Tibial artery (tissue), 4 donors: ENCODE measurements around the gene TRAP1.
"Not testable (repeated sequence)": the region's sequence is repeated elsewhere in the genome, so short reads cannot be mapped to it uniquely, and the experiment has no call there.

Source experiments
- DNase-seq, 2 donors: peaks; one replicate each; pipeline ENCODE4 v3.0.0-alpha.2; 2019
- H3K27ac ChIP-seq, 2 donors: fragments of 200-600 bp; sonication (generic) in 1 of 2; 1 replicate in 1 of 2; 2 replicates in 1 of 2; pipeline ENCODE4 v1.5.1; 2018 to 2019; ENCODE audit warnings: mild to moderate bottlenecking in 1 of 2
- H3K27me3 ChIP-seq, 2 donors: fragments of 200-600 bp; sonication (generic) in 1 of 2; one replicate each; pipeline versions ENCODE4 v1.5.1 to v1.6.0; 2016 to 2019
- H3K36me3 ChIP-seq, 3 donors: fragments of 200-600 bp; sonication (generic) in 2 of 3; one replicate each; pipeline ENCODE4 v1.5.1; 2016 to 2019; ENCODE audit warnings: mild to moderate bottlenecking in 2 of 3
- H3K4me1 ChIP-seq, 4 donors: fragments of 200-600 bp; sonication (generic) in 2 of 4; 1 replicate in 3 of 4; 2 replicates in 1 of 4; pipeline ENCODE4 v1.5.1; 2016 to 2019
- H3K4me3 ChIP-seq, 2 donors: fragments of 200-600 bp; sonication (generic) in 1 of 2; 1 replicate in 1 of 2; 2 replicates in 1 of 2; pipeline ENCODE4 v1.5.1; 2018 to 2019; ENCODE audit warnings: mild to moderate bottlenecking in 2 of 2
- H3K9me3 ChIP-seq, 3 donors: fragments of 200-600 bp; sonication (generic) in 1 of 3; one replicate each; pipeline ENCODE4 v1.5.1; 2016 to 2019
- intact Hi-C: fragments of 100-400 bp; cut with DNase I; formaldehyde crosslinking; loops from one replicate; pipeline ENCODE4 v1.15.0; 2023; ENCODE audit warnings: low total_unique reads
- TF ChIP-seq, protein P1 (sequence below), 2 experiments: fragments of 200-600 bp in 1 of 2; fragments of 450-650 bp in 1 of 2; IDR thresholded peaks; one replicate each; pipeline ENCODE4 v1.5.1; 2017 to 2019; ENCODE audit warnings: antibody characterized with exemption in 2 of 2, mild to moderate bottlenecking in 1 of 2, moderate library complexity in 1 of 2

Gene TRAP1

DNA sequence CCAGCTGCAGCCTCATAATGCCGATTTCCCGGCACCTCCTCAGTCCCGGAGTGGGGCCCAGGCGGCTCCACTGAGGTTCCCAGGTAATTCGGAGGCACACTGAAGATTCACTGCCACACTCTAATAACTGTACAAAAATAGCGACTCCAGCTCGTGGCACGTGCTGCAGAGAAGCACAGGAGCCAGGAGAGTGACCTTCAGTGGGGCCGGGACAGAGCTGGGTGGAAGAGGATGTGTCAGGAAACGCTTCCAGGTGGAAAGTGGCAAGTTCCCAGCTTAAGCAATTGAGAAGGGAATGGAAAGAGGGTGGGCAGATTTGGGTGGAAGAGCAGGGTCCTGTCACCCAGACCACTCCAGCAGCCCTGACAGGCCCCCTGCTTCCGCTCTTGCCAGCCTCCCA lies 3.1 kb upstream of the TRAP1 start:
- intact Hi-C loops, result no loop called here
- Histone ChIP-seq H3K4me1 (peaks cover 0 to 15% (median 12%) of the 10 kb centered on the region in 4 donors), H3K27ac (no peak overlapping the region), H3K27me3 (no peaks in the 10 kb centered on the region), H3K9me3 (no peaks in the 10 kb centered on the region), H3K4me3 (no peak overlapping the region), H3K36me3 (no peaks in the 10 kb centered on the region)
- TF ChIP-seq, protein P1, sequence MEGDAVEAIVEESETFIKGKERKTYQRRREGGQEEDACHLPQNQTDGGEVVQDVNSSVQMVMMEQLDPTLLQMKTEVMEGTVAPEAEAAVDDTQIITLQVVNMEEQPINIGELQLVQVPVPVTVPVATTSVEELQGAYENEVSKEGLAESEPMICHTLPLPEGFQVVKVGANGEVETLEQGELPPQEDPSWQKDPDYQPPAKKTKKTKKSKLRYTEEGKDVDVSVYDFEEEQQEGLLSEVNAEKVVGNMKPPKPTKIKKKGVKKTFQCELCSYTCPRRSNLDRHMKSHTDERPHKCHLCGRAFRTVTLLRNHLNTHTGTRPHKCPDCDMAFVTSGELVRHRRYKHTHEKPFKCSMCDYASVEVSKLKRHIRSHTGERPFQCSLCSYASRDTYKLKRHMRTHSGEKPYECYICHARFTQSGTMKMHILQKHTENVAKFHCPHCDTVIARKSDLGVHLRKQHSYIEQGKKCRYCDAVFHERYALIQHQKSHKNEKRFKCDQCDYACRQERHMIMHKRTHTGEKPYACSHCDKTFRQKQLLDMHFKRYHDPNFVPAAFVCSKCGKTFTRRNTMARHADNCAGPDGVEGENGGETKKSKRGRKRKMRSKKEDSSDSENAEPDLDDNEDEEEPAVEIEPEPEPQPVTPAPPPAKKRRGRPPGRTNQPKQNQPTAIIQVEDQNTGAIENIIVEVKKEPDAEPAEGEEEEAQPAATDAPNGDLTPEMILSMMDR (IDR thresholded peaks at IDR 0.05), result no peak
- no peak for DNase-seq

DNA sequence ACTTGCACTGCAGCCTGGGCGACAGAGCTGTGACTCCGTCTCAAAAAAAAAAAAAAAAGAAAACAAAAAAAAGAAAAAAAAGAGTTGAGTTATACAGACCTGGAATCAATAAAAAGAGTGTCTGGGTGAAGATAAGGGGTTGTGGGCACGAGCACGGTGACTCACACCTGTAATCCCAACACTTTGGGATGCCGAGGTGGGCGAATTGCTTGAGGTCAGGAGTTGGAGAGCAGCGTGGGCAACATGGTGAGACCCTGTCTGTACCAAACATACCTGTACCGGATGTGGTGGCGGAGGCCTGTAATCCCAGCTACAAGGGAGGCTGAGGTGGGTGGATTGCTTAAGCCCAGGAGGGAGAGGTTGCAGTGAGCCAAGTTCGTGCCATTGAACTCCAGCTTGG lies 1.3 kb upstream of the TRAP1 start:
- TF ChIP-seq, protein P1 (IDR thresholded peaks at IDR 0.05), result no peak
- H3K4me3 ChIP-seq, result no peak overlapping the region
- H3K9me3 ChIP-seq, result no peaks in the 10 kb centered on the region
- DNase-seq, result no peak
- H3K27me3 ChIP-seq, result no peaks in the 10 kb centered on the region
- peaks cover 0 to 15% (median 12%) of the 10 kb centered on the region in 4 donors for H3K4me1 ChIP-seq
- H3K36me3 ChIP-seq, result peaks cover 0 to 5% (median 0%) of the 10 kb centered on the region in 3 donors
- intact Hi-C loops, result loop anchor here (2.0 kb wide), 1 partner anchor 160 kb away; no protein-coding TSS in a partner anchor
- H3K27ac ChIP-seq, result no peak overlapping the region

DNA sequence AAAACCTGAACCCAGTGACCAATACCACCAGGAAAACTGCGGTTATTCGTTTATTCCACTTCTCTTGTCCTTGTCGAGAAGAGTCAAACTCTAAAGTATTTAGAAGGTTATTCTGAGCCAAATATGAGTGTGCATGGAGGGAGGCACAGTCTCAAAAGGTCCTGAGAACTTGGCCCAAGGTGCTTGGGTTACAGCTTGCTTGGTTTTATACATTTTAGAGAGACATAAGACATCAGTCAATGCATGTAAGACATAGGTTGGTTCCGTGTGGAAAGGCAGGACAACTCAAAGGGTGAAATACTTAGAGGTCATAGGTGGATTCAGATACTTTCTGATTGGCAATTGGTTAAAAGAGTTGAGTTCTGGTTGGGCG lies 681 bp upstream of the TRAP1 start:
- H3K27ac ChIP-seq, result peak overlapping the region; percentile 90 to 92
- no peaks in the 10 kb centered on the region for H3K9me3 ChIP-seq
- peak overlapping the region; percentile 97 to 99 for H3K4me3 ChIP-seq
- intact Hi-C loops, result loop anchor here (2.0 kb wide), 1 partner anchor 161 kb away; no protein-coding TSS in a partner anchor
- H3K27me3 ChIP-seq, result no peaks in the 10 kb centered on the region
- peaks cover 4 to 11% (median 5%) of the 10 kb centered on the region in 3 donors for H3K36me3 ChIP-seq
- no peak for DNase-seq
- TF ChIP-seq, protein P1 (IDR thresholded peaks at IDR 0.05), result no peak
- H3K4me1 ChIP-seq, result peaks cover 0 to 15% (median 12%) of the 10 kb centered on the region in 4 donors

DNA sequence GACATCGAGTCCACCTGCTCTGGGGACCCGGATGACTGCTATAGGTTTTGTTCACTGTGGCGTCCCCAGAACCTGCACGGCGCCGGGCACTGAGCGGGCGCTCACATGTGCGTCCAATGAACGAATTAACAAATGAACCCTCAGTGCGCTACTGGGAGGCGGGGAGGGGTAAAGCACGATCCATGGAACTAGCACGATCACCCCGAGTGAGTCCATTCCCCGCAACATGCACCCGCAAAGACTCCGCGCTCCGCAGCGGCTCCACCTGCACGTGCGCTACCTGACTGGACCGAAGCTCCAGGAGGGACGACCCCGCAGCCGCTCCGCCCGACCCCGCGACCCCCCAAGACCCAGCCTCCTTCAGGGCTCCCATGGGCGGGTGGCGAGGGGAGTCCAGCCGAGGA lies 491 bp downstream of the TRAP1 start:
- peak overlapping the region; percentile 90 to 92 for H3K27ac ChIP-seq
- H3K27me3 ChIP-seq, result no peaks in the 10 kb centered on the region
- H3K4me1 ChIP-seq, result peaks cover 0 to 15% (median 12%) of the 10 kb centered on the region in 4 donors
- intact Hi-C loops, result no loop called here
- peaks cover 4 to 15% (median 7%) of the 10 kb centered on the region in 3 donors for H3K36me3 ChIP-seq
- no peaks in the 10 kb centered on the region for H3K9me3 ChIP-seq
- TF ChIP-seq, protein P1 (IDR thresholded peaks at IDR 0.05), result no peak
- no peak for DNase-seq
- H3K4me3 ChIP-seq, result peak overlapping the region; percentile 97 to 99

DNA sequence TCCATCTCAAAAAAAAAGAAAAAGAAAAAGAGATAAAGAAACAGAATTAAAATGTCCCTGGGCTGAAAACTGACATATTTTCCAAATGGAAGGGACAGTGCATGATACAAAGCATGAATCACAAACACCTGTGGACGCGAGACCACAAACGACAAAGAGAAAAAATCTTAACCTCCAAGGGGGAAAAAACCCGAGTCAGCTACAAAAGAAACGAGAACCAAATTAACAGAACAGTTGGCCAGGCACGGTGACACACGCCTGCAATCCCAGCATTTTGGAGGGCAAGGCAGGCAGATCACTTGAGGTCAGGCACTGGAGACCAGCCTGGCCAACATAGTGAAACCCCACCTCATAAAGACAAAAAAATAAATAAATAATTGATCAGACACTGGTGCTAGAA lies 1.9 kb downstream of the TRAP1 start:
- no peak overlapping the region for H3K27ac ChIP-seq
- TF ChIP-seq, protein P1 (IDR thresholded peaks at IDR 0.05), result no peak
- no peaks in the 10 kb centered on the region for H3K27me3 ChIP-seq
- peaks cover 4 to 15% (median 7%) of the 10 kb centered on the region in 3 donors for H3K36me3 ChIP-seq
- H3K4me1 ChIP-seq, result peaks cover 0 to 15% (median 12%) of the 10 kb centered on the region in 4 donors
- intact Hi-C loops, result no loop called here
- H3K4me3 ChIP-seq, result no peak overlapping the region
- no peaks in the 10 kb centered on the region for H3K9me3 ChIP-seq
- DNase-seq, result no peak

DNA sequence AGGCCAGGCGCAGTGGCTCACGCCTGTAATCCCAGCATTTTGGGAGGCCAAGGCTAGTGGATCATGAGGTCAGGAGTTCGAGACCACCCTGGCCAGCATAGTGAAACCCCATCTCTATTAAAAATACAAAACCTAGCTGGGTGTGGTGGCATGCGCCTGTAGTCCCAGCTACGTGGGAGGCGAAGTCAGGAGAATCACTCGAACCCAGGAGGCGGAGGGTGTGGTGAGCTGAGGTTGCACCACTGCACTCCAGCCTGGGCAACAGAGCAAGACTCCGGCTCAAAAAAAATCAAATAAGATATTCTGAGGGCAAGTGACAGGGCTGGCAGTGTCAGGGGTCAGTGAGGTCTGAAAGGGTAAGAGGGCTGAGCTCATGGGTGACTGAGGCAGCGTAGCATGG lies 2.9 kb downstream of the TRAP1 start:
- H3K4me3 ChIP-seq, H3K9me3 ChIP-seq, DNase-seq, H3K27ac ChIP-seq, H3K27me3 ChIP-seq, intact Hi-C loops: not testable (repeated sequence)
- Histone ChIP-seq H3K36me3 (peaks cover 4 to 15% (median 9%) of the 10 kb centered on the region in 3 donors), H3K4me1 (peaks cover 0 to 15% (median 12%) of the 10 kb centered on the region in 4 donors)
